ENCODE data around the gene ATP6V1F.

DNA sequence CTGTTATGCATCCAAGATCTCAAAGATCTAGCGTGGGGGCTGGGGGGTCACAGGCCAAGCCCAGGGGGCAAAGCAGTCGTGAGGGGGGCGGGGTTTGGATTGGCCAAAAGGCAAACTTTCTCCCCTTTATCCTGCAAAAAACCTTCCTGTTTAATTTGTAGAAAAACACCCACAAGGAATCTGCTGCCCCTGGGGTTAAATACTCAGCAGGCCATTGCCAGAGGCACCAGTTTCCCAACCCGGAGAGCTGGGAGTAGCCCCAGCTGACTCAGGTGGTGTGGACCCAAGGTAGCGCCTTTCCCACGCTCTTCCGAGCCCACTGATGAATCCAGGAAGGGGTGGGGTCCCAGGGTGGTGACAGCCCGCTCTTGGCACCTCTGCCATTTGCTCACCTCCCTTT lies 26.5 kb downstream of the ATP6V1F start:
- TF ChIP-seq, protein P1, sequence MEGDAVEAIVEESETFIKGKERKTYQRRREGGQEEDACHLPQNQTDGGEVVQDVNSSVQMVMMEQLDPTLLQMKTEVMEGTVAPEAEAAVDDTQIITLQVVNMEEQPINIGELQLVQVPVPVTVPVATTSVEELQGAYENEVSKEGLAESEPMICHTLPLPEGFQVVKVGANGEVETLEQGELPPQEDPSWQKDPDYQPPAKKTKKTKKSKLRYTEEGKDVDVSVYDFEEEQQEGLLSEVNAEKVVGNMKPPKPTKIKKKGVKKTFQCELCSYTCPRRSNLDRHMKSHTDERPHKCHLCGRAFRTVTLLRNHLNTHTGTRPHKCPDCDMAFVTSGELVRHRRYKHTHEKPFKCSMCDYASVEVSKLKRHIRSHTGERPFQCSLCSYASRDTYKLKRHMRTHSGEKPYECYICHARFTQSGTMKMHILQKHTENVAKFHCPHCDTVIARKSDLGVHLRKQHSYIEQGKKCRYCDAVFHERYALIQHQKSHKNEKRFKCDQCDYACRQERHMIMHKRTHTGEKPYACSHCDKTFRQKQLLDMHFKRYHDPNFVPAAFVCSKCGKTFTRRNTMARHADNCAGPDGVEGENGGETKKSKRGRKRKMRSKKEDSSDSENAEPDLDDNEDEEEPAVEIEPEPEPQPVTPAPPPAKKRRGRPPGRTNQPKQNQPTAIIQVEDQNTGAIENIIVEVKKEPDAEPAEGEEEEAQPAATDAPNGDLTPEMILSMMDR (IDR thresholded peaks at IDR 0.05) = no peak
- TF ChIP-seq EZH2 (IDR thresholded peaks at IDR 0.05) = no peak
- no peak for TF ChIP-seq EZH2phosphoT487 (IDR thresholded peaks at IDR 0.05)
